ENCODE measurements around the gene MCOLN1.

Gene MCOLN1

DNA sequence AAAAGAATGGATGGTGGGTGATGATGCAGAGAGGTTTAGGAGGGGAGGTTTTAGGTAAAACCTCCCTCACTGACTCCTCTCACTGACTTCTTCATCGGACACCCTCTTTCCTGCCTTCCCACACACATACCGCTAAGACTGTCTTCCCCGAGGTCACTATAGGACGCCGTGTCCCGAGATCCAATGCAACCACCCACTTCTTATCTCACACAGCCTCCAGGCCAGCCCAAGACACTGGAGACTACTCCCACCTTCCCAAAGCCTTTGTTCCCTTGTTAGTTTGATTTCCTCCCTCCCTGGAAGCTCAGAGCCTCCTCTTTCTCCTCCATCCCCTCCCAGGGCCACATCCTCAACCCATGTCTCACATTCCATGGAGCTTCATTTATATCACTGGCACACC is 56.8 kb downstream of the MCOLN1 start:
- no peak for DNase-seq

DNA sequence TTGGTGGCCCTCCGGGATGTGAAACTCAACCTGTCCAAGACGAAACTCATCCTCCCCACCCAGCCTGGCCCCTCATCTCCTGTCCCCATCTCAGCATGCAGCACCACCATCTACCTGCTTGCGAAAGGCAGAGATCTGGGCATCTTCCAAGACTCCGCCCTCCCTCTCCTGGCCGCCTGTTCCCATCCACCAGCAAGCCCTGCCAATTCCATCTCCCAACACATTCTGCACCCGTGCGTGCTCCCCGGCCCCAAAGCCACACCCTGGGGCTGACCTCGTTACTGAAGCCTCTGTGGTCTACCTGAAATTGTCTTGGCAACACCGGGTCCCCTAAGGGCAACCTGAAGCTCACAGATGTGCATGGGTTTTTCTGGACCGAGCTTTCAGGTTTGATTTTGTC is 60.0 kb downstream of the MCOLN1 start:
- DNase-seq: no peak
